Measurements from ENCODE around the gene TOPORS.

DNA sequence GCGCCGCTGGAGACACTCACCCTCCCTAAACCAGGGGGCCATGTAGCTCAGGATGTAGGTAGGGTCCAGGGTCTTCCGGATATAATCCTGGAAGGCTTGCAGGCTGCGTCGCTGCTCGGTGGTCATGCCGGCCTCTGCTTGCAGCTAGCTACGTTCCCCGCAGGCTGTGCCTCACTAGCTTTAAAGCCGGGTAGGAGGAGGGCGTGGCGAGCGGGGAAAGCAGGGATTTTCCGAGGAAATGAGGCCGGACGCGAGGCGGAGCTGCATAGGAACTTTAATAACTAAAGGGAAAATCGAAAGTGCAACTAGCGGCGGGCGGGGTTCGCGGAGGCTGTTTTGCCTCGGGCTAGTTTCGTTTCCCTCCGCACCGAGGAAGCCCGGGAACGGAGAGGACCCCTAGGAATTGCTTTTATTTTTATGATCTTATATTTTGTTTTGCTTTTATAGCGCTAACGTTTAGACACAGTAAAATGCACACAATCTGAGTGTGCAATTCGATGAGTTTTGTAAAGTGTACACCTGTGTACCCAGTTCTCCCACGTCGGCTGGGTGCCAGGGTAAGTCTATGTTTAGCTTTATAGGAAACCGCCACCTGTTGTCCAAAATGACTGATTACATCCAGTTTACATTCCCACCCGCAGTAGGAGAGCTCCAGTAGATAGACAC, 26.2 kb downstream of the TOPORS start, which contains the start of gene RIGI:
- TF ChIP-seq GLIS3 (CRISPR knock-in tag; IDR thresholded peaks at IDR 0.05) (no peak), TOX (CRISPR knock-in tag; IDR thresholded peaks at IDR 0.05; ENCODE audit: borderline replicate concordance) (no peak)
- TF ChIP-seq, protein P1, sequence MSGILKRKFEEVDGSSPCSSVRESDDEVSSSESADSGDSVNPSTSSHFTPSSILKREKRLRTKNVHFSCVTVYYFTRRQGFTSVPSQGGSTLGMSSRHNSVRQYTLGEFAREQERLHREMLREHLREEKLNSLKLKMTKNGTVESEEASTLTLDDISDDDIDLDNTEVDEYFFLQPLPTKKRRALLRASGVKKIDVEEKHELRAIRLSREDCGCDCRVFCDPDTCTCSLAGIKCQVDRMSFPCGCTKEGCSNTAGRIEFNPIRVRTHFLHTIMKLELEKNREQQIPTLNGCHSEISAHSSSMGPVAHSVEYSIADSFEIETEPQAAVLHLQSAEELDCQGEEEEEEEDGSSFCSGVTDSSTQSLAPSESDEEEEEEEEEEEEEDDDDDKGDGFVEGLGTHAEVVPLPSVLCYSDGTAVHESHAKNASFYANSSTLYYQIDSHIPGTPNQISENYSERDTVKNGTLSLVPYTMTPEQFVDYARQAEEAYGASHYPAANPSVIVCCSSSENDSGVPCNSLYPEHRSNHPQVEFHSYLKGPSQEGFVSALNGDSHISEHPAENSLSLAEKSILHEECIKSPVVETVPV (CRISPR knock-in tag; IDR thresholded peaks at IDR 0.05) = no peak
